K562 (cell line): ENCODE data around the gene LRFN2. TPM values are rescaled to one million over a fixed set of nuclear protein-coding genes. Genes with fewer than 3 reads are reported as not detected.

Experiments
- ATAC-seq: fragments of 200-7000 bp; cut with Tn5 transposase; 3 replicates; pipeline ENCODE4 v1.9.1; 2020; ENCODE audit warnings: moderate library complexity
- BruUV-seq: library from RNA; stranded (reverse); fragments of 400-500 nt; replicated peaks from 2 replicates; lab custom pipeline; 2021; lab: Mats Ljungman, UMichigan
- CTCF ChIA-PET: fragments of 300-600 bp; formaldehyde crosslinking; extraction: SDS; loops from one replicate; lab custom pipeline; 2021; ENCODE audit warnings: low intra/inter-chr PET ratio; lab: Yijun Ruan, JAX
- POLR2A ChIA-PET: fragments of 300-600, 350-650 bp; sonication (Branson Sonifier 250); formaldehyde crosslinking; extraction: SDS; loops from one replicate; lab custom pipeline; 2021; ENCODE audit warnings: antibody characterized with exemption, inconsistent platforms; lab: Yijun Ruan, JAX
- DNase-seq, 4 experiments: peaks; one replicate each; pipeline versions ENCODE4 v3.0.0 to v3.0.0-alpha.2; 2011 to 2018; ENCODE audit warnings: low spot score in 3 of 4, mixed read lengths in 3 of 4; ENCODE audit errors: extremely low read depth in 1 of 4
- FAIRE-seq: peaks from 2 replicates; lab custom pipeline; 2011; peaks lifted over from hg19 to GRCh38; lab: Jason Lieb, UNC
- H2AFZ ChIP-seq: 2 replicates; pipeline ENCODE4 v1.6.0; 2011; ENCODE audit warnings: low read depth, low read length, control low read depth, inconsistent platforms
- H3K27ac ChIP-seq: fragments of 200-600 bp; 3 replicates; pipeline ENCODE4 v1.8.0; 2011; ENCODE audit warnings: low read depth, mild to moderate bottlenecking, control low read depth, inconsistent platforms, low read length, moderate library complexity, mixed read lengths; ENCODE audit errors: extremely low read depth
- H3K27me3 ChIP-seq, 2 experiments: fragments of 300-600 bp in 1 of 2; 2 replicates in 1 of 2; 3 replicates in 1 of 2; pipeline versions ENCODE4 v1.6.0 to v1.8.0; 2011; ENCODE audit warnings: inconsistent platforms in 2 of 2, low read length in 2 of 2, mild to moderate bottlenecking in 1 of 2, mixed read lengths in 1 of 2, moderate library complexity in 1 of 2; ENCODE audit not compliant: control insufficient read depth in 2 of 2, insufficient read depth in 2 of 2
- H3K36me3 ChIP-seq: fragments of 300-600 bp; 3 replicates; pipeline ENCODE4 v1.8.0; 2011; ENCODE audit warnings: mild to moderate bottlenecking, low read length, inconsistent platforms; ENCODE audit not compliant: control insufficient read depth, insufficient read depth
- H3K4me1 ChIP-seq, 2 experiments: fragments of 200-600 bp in 1 of 2; replicated peaks in 1 of 2; 2 replicates in 1 of 2; 3 replicates in 1 of 2; pipeline versions ENCODE4 v1.5.1 to v1.8.0; 2011; ENCODE audit warnings: inconsistent platforms in 2 of 2, low read length in 2 of 2, mild to moderate bottlenecking in 1 of 2, mixed read lengths in 1 of 2, moderate library complexity in 1 of 2; ENCODE audit not compliant: control insufficient read depth in 2 of 2, insufficient read depth in 2 of 2
- H3K4me2 ChIP-seq: 2 replicates; pipeline ENCODE4 v1.6.1; 2011; ENCODE audit warnings: low read length, control low read depth, inconsistent platforms, mixed read lengths; ENCODE audit not compliant: insufficient read depth
- H3K4me3 ChIP-seq: fragments of 200-600 bp; sonication (generic), shearing (Covaris generic); 2 replicates; pipeline ENCODE4 v1.5.1; 2016; ENCODE audit warnings: control low read depth, inconsistent platforms
- H3K79me2 ChIP-seq: fragments of 200-600 bp; 3 replicates; pipeline ENCODE4 v1.8.0; 2011; ENCODE audit warnings: low read length, inconsistent platforms; ENCODE audit not compliant: control insufficient read depth, insufficient read depth
- H3K9ac ChIP-seq, 2 experiments: 2 replicates each; pipeline versions ENCODE4 v1.6.0 to v1.6.1; 2011; ENCODE audit warnings: low read depth in 2 of 2, low read length in 2 of 2, control low read depth in 1 of 2, inconsistent platforms in 1 of 2, mild to moderate bottlenecking in 1 of 2, mixed read lengths in 1 of 2; ENCODE audit not compliant: insufficient read depth in 1 of 2
- H3K9me1 ChIP-seq: one replicate; pipeline ENCODE4 v1.6.0; 2011; ENCODE audit warnings: inconsistent platforms, mild to moderate bottlenecking, low read length, moderate library complexity; ENCODE audit not compliant: control insufficient read depth, insufficient read depth
- H3K9me3 ChIP-seq: replicated peaks from 2 replicates; pipeline ENCODE4 v1.5.1; 2011; ENCODE audit warnings: low read depth, low read length, inconsistent platforms; ENCODE audit not compliant: control insufficient read depth, insufficient read depth
- H4K20me1 ChIP-seq: replicated peaks from 2 replicates; pipeline ENCODE4 v1.6.1; 2011; ENCODE audit warnings: low read length, inconsistent platforms, mixed read lengths; ENCODE audit not compliant: control insufficient read depth, insufficient read depth
- DACH1 ChIP-seq: fragments of 450-650 bp; IDR thresholded peaks from 2 replicates; pipeline ENCODE4 v1.6.1; 2018; ENCODE audit not compliant: partially characterized antibody
- FOSL1 ChIP-seq: fragments of 200-800 bp; sonication (Bioruptor generic); conservative IDR thresholded peaks from 2 replicates; pipeline ENCODE4 v1.6.1; 2016; ENCODE audit warnings: missing genetic modification characterization, missing compliant biosample characterization
- HDAC2 ChIP-seq: fragments of 450-650 bp; IDR thresholded peaks from 2 replicates; pipeline ENCODE4 v1.6.1; 2016; ENCODE audit warnings: mild to moderate bottlenecking
- NFRKB ChIP-seq: fragments of 450-650 bp; IDR thresholded peaks from 2 replicates; pipeline ENCODE4 v1.6.1; 2016; ENCODE audit warnings: low read depth
- NFXL1 ChIP-seq: fragments of 450-650 bp; formaldehyde crosslinking; IDR thresholded peaks from 2 replicates; pipeline ENCODE4 v1.4.0; 2021; ENCODE audit warnings: mild to moderate bottlenecking
- NR2C2 ChIP-seq, 2 experiments: fragments of 200-800 bp in 1 of 2; sonication (Bioruptor generic) in 1 of 2; sonication (generic) in 1 of 2; formaldehyde crosslinking in 1 of 2; IDR thresholded peaks; 2 replicates each; pipeline versions ENCODE4 v1.6.1 to v1.8.0; 2016 to 2022; ENCODE audit warnings: mild to moderate bottlenecking in 1 of 2, missing compliant biosample characterization in 1 of 2, missing genetic modification characterization in 1 of 2, missing genetic modification reagents in 1 of 2
- POLR3A ChIP-seq: IDR thresholded peaks from 2 replicates; pipeline ENCODE4 v1.6.1; 2011; ENCODE audit warnings: borderline replicate concordance, mild to moderate bottlenecking, moderate library complexity; ENCODE audit not compliant: insufficient read length, insufficient read depth; ENCODE audit errors: extremely low read depth
- ZNF175 ChIP-seq: fragments of 200-800 bp; sonication (Bioruptor generic); IDR thresholded peaks from 2 replicates; pipeline ENCODE4 v1.6.1; 2016; ENCODE audit warnings: low read depth, mild to moderate bottlenecking, missing genetic modification characterization, missing compliant biosample characterization
- ZNF589 ChIP-seq: fragments of 200-800 bp; sonication (Bioruptor generic); IDR thresholded peaks from 2 replicates; pipeline ENCODE4 v1.6.1; 2016; ENCODE audit warnings: low read depth, missing genetic modification characterization, missing compliant biosample characterization
- WGBS: fragments of 100-300 bp; shearing (Covaris generic); methylation state at CpG from one replicate; pipeline ENCODE4 v1.1.6; 2016; ENCODE audit warnings: low coverage, mixed read lengths; ENCODE audit not compliant: insufficient coverage; ENCODE audit errors: missing lambda C conversion rate; 5-methylcytosine and 5-hydroxymethylcytosine counted together
- in situ Hi-C: fragments of 300-500 bp; cut with MboI; formaldehyde crosslinking; loops from 4 replicates; pipeline ENCODE4 v1.15.0; 2018; ENCODE audit warnings: inconsistent platforms, mixed read lengths
- intact Hi-C: fragments of 100-400 bp; cut with micrococcal nuclease; formaldehyde crosslinking; loops from 2 replicates; pipeline ENCODE4 v1.14.2; 2022
- polyA plus RNA-seq, 8 experiments: library from polyadenylated mRNA; depleted of rRNA in 4 of 8; stranded (reverse) in 5 of 8; unstranded in 3 of 8; fragments of >200 nt; fragmentation: Nextera tagmentation in 2 of 8; fragmentation: Illumina TruSeq in 1 of 8; extraction: Ambion mirVana in 2 of 8; extraction: Trizol in 1 of 8; gene quantifications; 2 replicates each; pipeline versions ENCODE4 v1.2.1 to v1.2.3, GENCODE V29; 2011 to 2014; ENCODE audit warnings: inconsistent platforms in 1 of 8, missing spikeins in 1 of 8
- total RNA-seq, 7 experiments: library from RNA; depleted of rRNA in 6 of 7; stranded (reverse); fragments of >200 nt in 6 of 7; fragmentation: Illumina TruSeq in 2 of 7; extraction: Trizol in 2 of 7; gene quantifications; 2 replicates each; pipeline versions ENCODE4 v1.2.1 to v1.2.3, GENCODE V29; 2011 to 2021; ENCODE audit warnings: low replicate concordance in 1 of 7
- TF ChIP-seq, protein P1 (sequence below): sonication (generic); formaldehyde crosslinking; IDR thresholded peaks from 2 replicates; pipeline ENCODE4 v1.8.1; 2022; ENCODE audit warnings: missing genetic modification reagents

The LRFN2 gene
- total and polyA plus RNA-seq, 9 of the 15 experiments (the other 6 are each of a cell fraction or from before 2014, with no cell fraction given), result not detected

DNA sequence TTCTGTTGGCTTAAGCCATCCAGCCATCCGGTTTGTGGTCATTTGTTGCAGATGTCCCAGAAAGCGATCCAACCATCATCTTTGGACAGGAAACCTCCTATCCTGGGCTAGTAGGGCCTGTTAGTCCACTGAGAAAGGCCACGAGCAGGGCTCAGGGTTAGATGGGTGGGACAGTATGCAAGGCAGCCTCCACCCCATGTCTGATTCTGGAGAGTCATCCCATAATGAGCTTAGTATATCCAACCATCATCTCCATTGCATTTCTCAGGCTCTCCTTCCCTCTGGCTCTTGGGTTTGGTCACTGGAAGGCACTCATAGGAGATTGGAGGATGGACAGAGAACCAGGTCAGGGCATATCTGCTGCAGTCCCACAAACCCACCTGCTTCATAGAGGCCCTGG, 117.8 kb downstream of the LRFN2 start:
- no peaks in the 10 kb centered on the region for H3K79me2 ChIP-seq
- H3K27ac ChIP-seq, result no peak overlapping the region
- H3K4me2 ChIP-seq, result no peak overlapping the region
- ATAC-seq (no peak), FAIRE-seq (no peak), DNase-seq (no peak)
- no peak overlapping the region for H2AFZ ChIP-seq
- no peak overlapping the region for H3K9ac ChIP-seq
- no peaks in the 10 kb centered on the region for H3K9me3 ChIP-seq
- no peak overlapping the region for H3K4me3 ChIP-seq
- H3K9me1 ChIP-seq, result no peaks in the 10 kb centered on the region
- POLR2A ChIA-PET, result interaction anchor here (0.7 kb wide), 1 partner anchor 10 kb away, joined by 3 read pairs; no protein-coding TSS in a partner anchor
- no peaks in the 10 kb centered on the region for H3K36me3 ChIP-seq
- no TSS peak for BruUV-seq
- H4K20me1 ChIP-seq, result no peaks in the 10 kb centered on the region; the same call in 1 of the 2 replicates
- CTCF ChIA-PET, result no interaction called here
- WGBS, result 3% methylated on average over 3 of the region's 3 CpGs
- H3K27me3 ChIP-seq, result peaks cover 0 to 17% of the 10 kb centered on the region in 2 experiments; a peak in 1 of 5 replicates
- in situ Hi-C loops (no loop called here), intact Hi-C loops (no loop called here)
- TF ChIP-seq POLR3A, result no peak
- no peak for TF ChIP-seq NFXL1 (CRISPR knock-in tag)
- TF ChIP-seq ZNF175 (CRISPR knock-in tag), result no peak
- TF ChIP-seq NR2C2 (CRISPR knock-in tag; IDR thresholded peaks at IDR 0.05), result no peak
- no peak for TF ChIP-seq NR2C2 (tag; IDR thresholded peaks at IDR 0.05)
- no peak for TF ChIP-seq FOSL1 (tag)
- no peak for TF ChIP-seq HDAC2
- TF ChIP-seq DACH1, result no peak
- TF ChIP-seq, protein P1, sequence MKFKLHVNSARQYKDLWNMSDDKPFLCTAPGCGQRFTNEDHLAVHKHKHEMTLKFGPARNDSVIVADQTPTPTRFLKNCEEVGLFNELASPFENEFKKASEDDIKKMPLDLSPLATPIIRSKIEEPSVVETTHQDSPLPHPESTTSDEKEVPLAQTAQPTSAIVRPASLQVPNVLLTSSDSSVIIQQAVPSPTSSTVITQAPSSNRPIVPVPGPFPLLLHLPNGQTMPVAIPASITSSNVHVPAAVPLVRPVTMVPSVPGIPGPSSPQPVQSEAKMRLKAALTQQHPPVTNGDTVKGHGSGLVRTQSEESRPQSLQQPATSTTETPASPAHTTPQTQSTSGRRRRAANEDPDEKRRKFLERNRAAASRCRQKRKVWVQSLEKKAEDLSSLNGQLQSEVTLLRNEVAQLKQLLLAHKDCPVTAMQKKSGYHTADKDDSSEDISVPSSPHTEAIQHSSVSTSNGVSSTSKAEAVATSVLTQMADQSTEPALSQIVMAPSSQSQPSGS (CRISPR knock-in tag), result no peak
- no peak for TF ChIP-seq NFRKB
- TF ChIP-seq ZNF589 (CRISPR knock-in tag), result no peak
- no peaks in the 10 kb centered on the region for H3K4me1 ChIP-seq
